ENCODE results near the gene RSKR. TPM values are rescaled to one million over a fixed set of nuclear protein-coding genes. Genes with fewer than 3 reads are reported as not detected.

RSKR gene
- polyA plus RNA-seq, 1 experiment: 6.0 TPM

- POLR2A ChIA-PET: interaction anchor here (0.6 to 2.2 kb wide), 5 partner anchors 17 to 74 kb away, joined by 3 to 17 read pairs (median 3); partner anchors contain the start of genes PIGS, SDF2 and SUPT6H
Observed at GRCh38 chr17:28644787-28645575, 31.0 kb upstream of the RSKR start, which contains the start of gene BLTP2. BLTP2 (minus strand) TSS chr17:28645158; CDS start chr17:28645056, 102 bp downstream.

GRCh38 chr17:28643983-28644786, 30.2 kb upstream of the RSKR start:
- CTCF ChIA-PET: interaction anchor here (0.8 to 1.8 kb wide), 9 partner anchors 8 to 470 kb away, joined by 3 to 5 read pairs (median 4); no protein-coding TSS in a partner anchor
- TF ChIP-seq, protein P1, sequence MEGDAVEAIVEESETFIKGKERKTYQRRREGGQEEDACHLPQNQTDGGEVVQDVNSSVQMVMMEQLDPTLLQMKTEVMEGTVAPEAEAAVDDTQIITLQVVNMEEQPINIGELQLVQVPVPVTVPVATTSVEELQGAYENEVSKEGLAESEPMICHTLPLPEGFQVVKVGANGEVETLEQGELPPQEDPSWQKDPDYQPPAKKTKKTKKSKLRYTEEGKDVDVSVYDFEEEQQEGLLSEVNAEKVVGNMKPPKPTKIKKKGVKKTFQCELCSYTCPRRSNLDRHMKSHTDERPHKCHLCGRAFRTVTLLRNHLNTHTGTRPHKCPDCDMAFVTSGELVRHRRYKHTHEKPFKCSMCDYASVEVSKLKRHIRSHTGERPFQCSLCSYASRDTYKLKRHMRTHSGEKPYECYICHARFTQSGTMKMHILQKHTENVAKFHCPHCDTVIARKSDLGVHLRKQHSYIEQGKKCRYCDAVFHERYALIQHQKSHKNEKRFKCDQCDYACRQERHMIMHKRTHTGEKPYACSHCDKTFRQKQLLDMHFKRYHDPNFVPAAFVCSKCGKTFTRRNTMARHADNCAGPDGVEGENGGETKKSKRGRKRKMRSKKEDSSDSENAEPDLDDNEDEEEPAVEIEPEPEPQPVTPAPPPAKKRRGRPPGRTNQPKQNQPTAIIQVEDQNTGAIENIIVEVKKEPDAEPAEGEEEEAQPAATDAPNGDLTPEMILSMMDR (IDR thresholded peaks at IDR 0.05; ENCODE audit: low read depth, low read length): peak; percentile 57
- Histone ChIP-seq H3K9me3 (ENCODE audit: control insufficient read depth, insufficient read depth, low read length) (no peaks in the 10 kb centered on the region; the same call in 1 of the 2 replicates), H3K4me3 (ENCODE audit: low read depth, low read length) (peak overlapping the region; percentile 91), H3K27me3 (ENCODE audit: control insufficient read depth, insufficient read depth, low read length) (no peaks in the 10 kb centered on the region), H3K27ac (ENCODE audit: low read depth, low read length) (peak overlapping the region; percentile 52)
- DNase-seq (ENCODE audit: low read depth, low spot score): no peak
- POLR2A ChIA-PET: interaction anchor here (0.6 to 2.2 kb wide), 4 partner anchors 18 to 76 kb away, joined by 3 to 17 read pairs (median 4); partner anchors contain the start of genes PROCA1, SDF2 and SUPT6H

More at GRCh38 chr17:28644787-28645575, 31.0 kb upstream of the RSKR start, which contains the start of gene BLTP2:
- Histone ChIP-seq H3K27ac (ENCODE audit: low read depth, low read length) (peak within 1 kb of the TSS; percentile 52), H3K4me3 (ENCODE audit: low read depth, low read length) (peak within 1 kb of the TSS; percentile 91), H3K9me3 (ENCODE audit: control insufficient read depth, insufficient read depth, low read length) (no peaks in the 10 kb centered on the region; the same call in 1 of the 2 replicates), H3K27me3 (ENCODE audit: control insufficient read depth, insufficient read depth, low read length) (no peaks in the 10 kb centered on the region)
- CTCF ChIA-PET: interaction anchor here (0.8 to 1.4 kb wide), 4 partner anchors 13 to 65 kb away, joined by 4 to 6 read pairs (median 4); no protein-coding TSS in a partner anchor
- TF ChIP-seq, protein P1 (IDR thresholded peaks at IDR 0.05; ENCODE audit: low read depth, low read length): no peak
- DNase-seq (ENCODE audit: low read depth, low spot score): peak; percentile 84

GRCh38 chr17:28641579-28641978, 27.6 kb upstream of the RSKR start:
- ChIA-PET POLR2A (no interaction called here), CTCF (no interaction called here)
- no peaks in the 10 kb centered on the region; the same call in 1 of the 2 replicates for H3K9me3 ChIP-seq (ENCODE audit: control insufficient read depth, insufficient read depth, low read length)
- TF ChIP-seq, protein P1 (IDR thresholded peaks at IDR 0.05; ENCODE audit: low read depth, low read length): no peak
- DNase-seq (ENCODE audit: low read depth, low spot score): no peak
- H3K27me3 ChIP-seq (ENCODE audit: control insufficient read depth, insufficient read depth, low read length): no peaks in the 10 kb centered on the region
- H3K4me3 ChIP-seq (ENCODE audit: low read depth, low read length): no peak overlapping the region
- H3K27ac ChIP-seq (ENCODE audit: low read depth, low read length): no peak overlapping the region

GRCh38 chr17:28635506-28635905, 21.5 kb upstream of the RSKR start:
- ChIA-PET POLR2A (no interaction called here), CTCF (interaction anchor here (1.0 kb wide), 1 partner anchor 12 kb away, joined by 4 read pairs; no protein-coding TSS in a partner anchor)
- Histone ChIP-seq H3K9me3 (ENCODE audit: control insufficient read depth, insufficient read depth, low read length) (no peaks in the 10 kb centered on the region), H3K27me3 (ENCODE audit: control insufficient read depth, insufficient read depth, low read length) (no peaks in the 10 kb centered on the region), H3K4me3 (ENCODE audit: low read depth, low read length) (no peak overlapping the region), H3K27ac (ENCODE audit: low read depth, low read length) (no peak overlapping the region)
- TF ChIP-seq, protein P1 (IDR thresholded peaks at IDR 0.05; ENCODE audit: low read depth, low read length): no peak
- DNase-seq (ENCODE audit: low read depth, low spot score): no peak
